ENCODE data around the gene ADAMTS2. TPM values are rescaled to one million over a fixed set of nuclear protein-coding genes. Genes with fewer than 3 reads are reported as not detected.

The ADAMTS2 gene
- total and polyA plus RNA-seq, 2 experiments from 2014 or later, result 1.6 to 8.1 TPM

- no peak for TF ChIP-seq ZNF331 (CRISPR knock-in tag; IDR thresholded peaks at IDR 0.05; ENCODE audit: low read depth)
Measured at GRCh38 chr5:179123109-179123426, 222.2 kb downstream of the ADAMTS2 start (continued).

GRCh38 chr5:179122411-179123108 lies 222.7 kb downstream of the ADAMTS2 start:
- Histone ChIP-seq H3K27me3 (ENCODE audit: insufficient read depth) (no peaks in the 10 kb centered on the region), H4K20me1 (replicated peaks; ENCODE audit: insufficient read depth) (no peaks in the 10 kb centered on the region), H3K4me2 (no peak overlapping the region), H3F3A (replicated peaks; ENCODE audit: low read depth) (no peaks in the 10 kb centered on the region), H3K4me3 (no peak overlapping the region), H3K9me2 (ENCODE audit: insufficient read depth) (no peaks in the 10 kb centered on the region), H3K4me1 (ENCODE audit: insufficient read depth) (no peaks in the 10 kb centered on the region), H2AFZ (no peak overlapping the region), H3K27ac (ENCODE audit: low read depth) (no peak overlapping the region), H3K79me2 (replicated peaks; ENCODE audit: insufficient read depth) (no peaks in the 10 kb centered on the region), H3K36me3 (ENCODE audit: insufficient read depth) (no peaks in the 10 kb centered on the region)
- ATAC-seq (no peak), DNase-seq (ENCODE audit: low spot score) (no peak)
- Mint-ChIP-seq H3K4me1 (no peaks in the 10 kb centered on the region; the same call in 2 of the 3 replicates), H3K36me3 (ENCODE audit: low read depth) (peaks cover 23% of the 10 kb centered on the region), H3K4me3 (no peak overlapping the region), H3K9me3 (peaks cover 76% of the 10 kb centered on the region), H3K27ac (no peak overlapping the region), H3K27me3 (ENCODE audit: insufficient read depth, low read depth, poor library complexity) (peaks cover 4% of the 10 kb centered on the region)
- TF ChIP-seq STAT1 (IDR thresholded peaks at IDR 0.05; ENCODE audit: unreplicated experiment), result no peak
- no peak for TF ChIP-seq REST (IDR thresholded peaks at IDR 0.05; ENCODE audit: unreplicated experiment)
- no peak for TF ChIP-seq POLR2AphosphoS5 (IDR thresholded peaks at IDR 0.05; ENCODE audit: low read depth)
- TF ChIP-seq JUNB (IDR thresholded peaks at IDR 0.05; ENCODE audit: unreplicated experiment), result no peak
- TF ChIP-seq ZNF114 (CRISPR knock-in tag; IDR thresholded peaks at IDR 0.05), result no peak
- no peak for TF ChIP-seq NANOG (IDR thresholded peaks at IDR 0.05; ENCODE audit: borderline replicate concordance)
- no peak for TF ChIP-seq ETS1 (IDR thresholded peaks at IDR 0.05)

- no peak overlapping the region for H3K27ac Mint-ChIP-seq
- DNase-seq (ENCODE audit: low spot score) (no peak), ATAC-seq (no peak)
- peaks cover 77% of the 10 kb centered on the region for H3K9me3 Mint-ChIP-seq
- H3K27me3 ChIP-seq (ENCODE audit: insufficient read depth), result no peaks in the 10 kb centered on the region
- no peaks in the 10 kb centered on the region; the same call in 2 of the 3 replicates for H3K4me1 Mint-ChIP-seq
- H3K9me2 ChIP-seq (ENCODE audit: insufficient read depth), result no peaks in the 10 kb centered on the region
- no peak overlapping the region for H3K4me2 ChIP-seq
- no peak overlapping the region for H3K4me3 ChIP-seq
- H3K4me3 Mint-ChIP-seq, result no peak overlapping the region
- peaks cover 23% of the 10 kb centered on the region for H3K36me3 Mint-ChIP-seq (ENCODE audit: low read depth)
- H2AFZ ChIP-seq, result no peak overlapping the region
- no peaks in the 10 kb centered on the region for H3F3A ChIP-seq (replicated peaks; ENCODE audit: low read depth)
- H3K27me3 Mint-ChIP-seq (ENCODE audit: insufficient read depth, low read depth, poor library complexity), result peaks cover 6% of the 10 kb centered on the region
- H3K27ac ChIP-seq (ENCODE audit: low read depth), result no peak overlapping the region
- no peaks in the 10 kb centered on the region for H4K20me1 ChIP-seq (replicated peaks; ENCODE audit: insufficient read depth)
- no peaks in the 10 kb centered on the region for H3K79me2 ChIP-seq (replicated peaks; ENCODE audit: insufficient read depth)
- H3K4me1 ChIP-seq (ENCODE audit: insufficient read depth), result no peaks in the 10 kb centered on the region
- H3K36me3 ChIP-seq (ENCODE audit: insufficient read depth), result no peaks in the 10 kb centered on the region
- TF ChIP-seq POLR2AphosphoS5 (IDR thresholded peaks at IDR 0.05; ENCODE audit: low read depth) (no peak), CREB1 (CRISPR knock-in tag; IDR thresholded peaks at IDR 0.05; ENCODE audit: low read depth) (no peak), STAT1 (IDR thresholded peaks at IDR 0.05; ENCODE audit: unreplicated experiment) (no peak), EZH2 (IDR thresholded peaks at IDR 0.05; ENCODE audit: low read depth, unreplicated experiment) (no peak), ZNF331 (CRISPR knock-in tag; IDR thresholded peaks at IDR 0.05; ENCODE audit: low read depth) (no peak), ZNF114 (CRISPR knock-in tag; IDR thresholded peaks at IDR 0.05) (no peak), JUNB (IDR thresholded peaks at IDR 0.05; ENCODE audit: unreplicated experiment) (no peak), REST (IDR thresholded peaks at IDR 0.05; ENCODE audit: unreplicated experiment) (no peak), ETS1 (IDR thresholded peaks at IDR 0.05) (no peak), EZH2phosphoT487 (IDR thresholded peaks at IDR 0.05; ENCODE audit: unreplicated experiment) (no peak), NANOG (IDR thresholded peaks at IDR 0.05; ENCODE audit: borderline replicate concordance) (no peak)
Measured at GRCh38 chr5:179121667-179122111, 223.6 kb downstream of the ADAMTS2 start.

All from GM23338 (cell line).